PFSK-1 (cell line): ENCODE measurements around the gene ERFL. TPM values are rescaled to one million over a fixed set of nuclear protein-coding genes. Genes with fewer than 3 reads are reported as not detected.

ENCODE experiments used
- FOXP2 ChIP-seq: optimal IDR thresholded peaks from 2 replicates; pipeline ENCODE3; 2011; ENCODE audit warnings: borderline replicate concordance, control low read depth, inconsistent platforms; ENCODE audit not compliant: insufficient read depth; ENCODE audit errors: extremely low read length, extremely low read depth
- POLR2AphosphoS5 ChIP-seq: IDR thresholded peaks from 2 replicates; pipeline ENCODE4 v1.6.1; 2012; ENCODE audit warnings: low read depth, mild to moderate bottlenecking, control low read depth, low read length, moderate library complexity
- SIN3A ChIP-seq: IDR thresholded peaks from 2 replicates; pipeline ENCODE4 v1.6.1; 2012; ENCODE audit warnings: mild to moderate bottlenecking, low read length, moderate library complexity, borderline replicate concordance; ENCODE audit not compliant: insufficient read depth
- TAF1 ChIP-seq: IDR thresholded peaks from 2 replicates; pipeline ENCODE4 v1.6.1; 2012; ENCODE audit warnings: low read length, control low read depth, borderline replicate concordance; ENCODE audit not compliant: insufficient read depth
- polyA plus RNA-seq: library from polyadenylated mRNA; unstranded; fragments of >200 nt; gene quantifications from one replicate; pipeline ENCODE4 v1.2.1, GENCODE V29; 2012; ENCODE audit warnings: low read depth, missing spikeins; ENCODE audit not compliant: insufficient read length
- TF ChIP-seq, protein P1 (sequence below), 2 experiments: IDR thresholded peaks; 2 replicates each; pipeline versions ENCODE4 v1.6.1 to v1.8.0; 2011 to 2012; ENCODE audit warnings: low read depth in 2 of 2, low read length in 2 of 2, control low read depth in 1 of 2, inconsistent platforms in 1 of 2, mild to moderate bottlenecking in 1 of 2, moderate library complexity in 1 of 2; ENCODE audit not compliant: insufficient read depth in 1 of 2

Gene ERFL
- polyA plus RNA-seq: 1.1 TPM

DNA sequence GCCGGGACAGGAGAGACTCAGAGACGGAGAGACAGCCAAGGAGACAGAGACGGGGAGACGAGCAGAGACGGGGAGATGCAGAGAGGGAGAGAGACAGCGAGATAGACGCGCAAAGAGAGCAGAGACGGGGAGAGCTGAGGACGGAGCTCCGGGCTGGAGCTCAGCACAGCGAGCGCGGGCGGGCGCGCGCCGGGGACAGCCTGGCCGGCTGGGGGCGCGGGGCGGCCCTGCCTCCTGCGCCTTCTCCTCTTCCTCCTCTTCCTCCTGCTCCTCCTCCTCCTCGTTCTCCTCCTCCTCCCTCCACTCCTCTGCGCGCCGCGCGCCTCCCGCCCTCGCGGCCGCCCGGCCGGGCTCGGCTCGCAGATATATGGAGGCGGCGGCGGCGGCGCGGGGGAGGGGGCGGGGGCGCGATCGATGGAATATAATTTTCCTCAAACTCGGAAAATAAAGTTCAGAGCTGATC lies at the start of gene ERFL:
Gene ERFL, minus strand, starts transcription at position 229 of the 463 bp plus-strand sequence. CDS start 15,530 bp downstream, outside the sequence.
- TF ChIP-seq, protein P1, sequence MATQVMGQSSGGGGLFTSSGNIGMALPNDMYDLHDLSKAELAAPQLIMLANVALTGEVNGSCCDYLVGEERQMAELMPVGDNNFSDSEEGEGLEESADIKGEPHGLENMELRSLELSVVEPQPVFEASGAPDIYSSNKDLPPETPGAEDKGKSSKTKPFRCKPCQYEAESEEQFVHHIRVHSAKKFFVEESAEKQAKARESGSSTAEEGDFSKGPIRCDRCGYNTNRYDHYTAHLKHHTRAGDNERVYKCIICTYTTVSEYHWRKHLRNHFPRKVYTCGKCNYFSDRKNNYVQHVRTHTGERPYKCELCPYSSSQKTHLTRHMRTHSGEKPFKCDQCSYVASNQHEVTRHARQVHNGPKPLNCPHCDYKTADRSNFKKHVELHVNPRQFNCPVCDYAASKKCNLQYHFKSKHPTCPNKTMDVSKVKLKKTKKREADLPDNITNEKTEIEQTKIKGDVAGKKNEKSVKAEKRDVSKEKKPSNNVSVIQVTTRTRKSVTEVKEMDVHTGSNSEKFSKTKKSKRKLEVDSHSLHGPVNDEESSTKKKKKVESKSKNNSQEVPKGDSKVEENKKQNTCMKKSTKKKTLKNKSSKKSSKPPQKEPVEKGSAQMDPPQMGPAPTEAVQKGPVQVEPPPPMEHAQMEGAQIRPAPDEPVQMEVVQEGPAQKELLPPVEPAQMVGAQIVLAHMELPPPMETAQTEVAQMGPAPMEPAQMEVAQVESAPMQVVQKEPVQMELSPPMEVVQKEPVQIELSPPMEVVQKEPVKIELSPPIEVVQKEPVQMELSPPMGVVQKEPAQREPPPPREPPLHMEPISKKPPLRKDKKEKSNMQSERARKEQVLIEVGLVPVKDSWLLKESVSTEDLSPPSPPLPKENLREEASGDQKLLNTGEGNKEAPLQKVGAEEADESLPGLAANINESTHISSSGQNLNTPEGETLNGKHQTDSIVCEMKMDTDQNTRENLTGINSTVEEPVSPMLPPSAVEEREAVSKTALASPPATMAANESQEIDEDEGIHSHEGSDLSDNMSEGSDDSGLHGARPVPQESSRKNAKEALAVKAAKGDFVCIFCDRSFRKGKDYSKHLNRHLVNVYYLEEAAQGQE (IDR thresholded peaks at IDR 0.05; ENCODE audit: insufficient read depth in 1 of 2, low read depth in 2 of 2, low read length in 2 of 2): no peak
- TF ChIP-seq FOXP2 (no peak), TAF1 (no peak), SIN3A (no peak), POLR2AphosphoS5 (no peak)

DNA sequence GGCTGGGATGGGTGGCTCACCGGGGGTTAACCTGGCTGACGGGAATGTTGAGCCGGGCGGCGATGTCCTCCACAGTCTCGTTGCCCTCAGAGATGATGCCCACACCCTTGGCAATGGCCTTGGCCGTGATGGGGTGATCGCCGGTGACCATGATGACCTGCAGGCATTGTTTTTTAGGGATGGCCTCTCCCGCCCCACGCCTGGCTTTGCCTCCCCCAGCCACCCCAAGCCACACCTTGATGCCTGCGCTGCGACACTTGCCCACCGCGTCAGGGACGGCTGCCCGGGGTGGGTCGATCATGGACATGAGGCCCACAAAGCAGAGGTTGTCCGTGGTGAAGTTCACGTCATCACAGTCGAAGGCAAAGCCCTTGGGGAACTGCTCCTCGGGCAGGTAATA lies 49.7 kb upstream of the ERFL start:
- TF ChIP-seq, protein P1 (IDR thresholded peaks at IDR 0.05; ENCODE audit: insufficient read depth in 1 of 2, low read depth in 2 of 2, low read length in 2 of 2): no peak
- TF ChIP-seq FOXP2 (no peak), SIN3A (no peak), TAF1 (no peak), POLR2AphosphoS5 (no peak)

DNA sequence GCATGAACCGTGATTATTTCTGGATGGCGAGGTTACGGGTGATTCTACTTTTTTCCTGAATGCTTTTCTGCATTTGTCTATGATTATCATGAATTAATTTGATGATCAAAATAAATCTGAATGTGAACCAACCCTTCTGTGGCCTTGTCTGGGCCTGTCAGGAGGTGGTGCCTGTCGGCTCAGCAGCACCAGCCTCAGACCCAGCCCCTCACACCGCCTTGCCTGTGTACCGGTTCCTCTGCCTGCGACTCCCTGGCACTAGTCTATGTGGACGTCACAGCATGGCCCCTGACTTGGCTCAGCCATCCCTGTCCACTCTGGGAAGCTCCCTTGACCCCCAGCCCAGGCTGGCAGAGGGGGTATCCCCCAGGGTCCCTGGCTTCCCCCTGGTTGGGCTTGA lies 46.4 kb upstream of the ERFL start:
- TF ChIP-seq FOXP2 (no peak), TAF1 (no peak), POLR2AphosphoS5 (no peak), SIN3A (no peak)
- TF ChIP-seq, protein P1 (IDR thresholded peaks at IDR 0.05; ENCODE audit: insufficient read depth in 1 of 2, low read depth in 2 of 2, low read length in 2 of 2): no peak

DNA sequence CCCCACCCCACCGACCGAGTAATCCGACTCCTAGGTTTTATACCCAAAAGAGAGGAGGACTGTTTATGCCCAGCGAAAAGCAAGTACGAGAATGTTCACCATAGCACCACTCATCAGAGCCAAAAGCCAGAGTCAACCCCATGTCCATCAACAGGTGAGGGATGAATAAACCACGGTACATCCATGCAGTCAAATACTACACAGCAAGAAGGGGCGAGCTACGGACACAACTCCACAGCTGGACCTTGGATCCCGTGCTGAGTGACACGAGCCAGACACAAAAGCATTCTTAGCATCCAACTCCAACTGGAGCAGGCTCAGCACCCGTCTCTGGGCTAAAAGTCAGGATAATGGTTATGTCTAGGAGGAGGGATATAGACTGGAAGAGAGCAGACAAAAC lies 43.1 kb upstream of the ERFL start:
- TF ChIP-seq SIN3A (no peak), FOXP2 (no peak), TAF1 (no peak), POLR2AphosphoS5 (no peak)
- TF ChIP-seq, protein P1 (IDR thresholded peaks at IDR 0.05; ENCODE audit: insufficient read depth in 1 of 2, low read depth in 2 of 2, low read length in 2 of 2): no peak

DNA sequence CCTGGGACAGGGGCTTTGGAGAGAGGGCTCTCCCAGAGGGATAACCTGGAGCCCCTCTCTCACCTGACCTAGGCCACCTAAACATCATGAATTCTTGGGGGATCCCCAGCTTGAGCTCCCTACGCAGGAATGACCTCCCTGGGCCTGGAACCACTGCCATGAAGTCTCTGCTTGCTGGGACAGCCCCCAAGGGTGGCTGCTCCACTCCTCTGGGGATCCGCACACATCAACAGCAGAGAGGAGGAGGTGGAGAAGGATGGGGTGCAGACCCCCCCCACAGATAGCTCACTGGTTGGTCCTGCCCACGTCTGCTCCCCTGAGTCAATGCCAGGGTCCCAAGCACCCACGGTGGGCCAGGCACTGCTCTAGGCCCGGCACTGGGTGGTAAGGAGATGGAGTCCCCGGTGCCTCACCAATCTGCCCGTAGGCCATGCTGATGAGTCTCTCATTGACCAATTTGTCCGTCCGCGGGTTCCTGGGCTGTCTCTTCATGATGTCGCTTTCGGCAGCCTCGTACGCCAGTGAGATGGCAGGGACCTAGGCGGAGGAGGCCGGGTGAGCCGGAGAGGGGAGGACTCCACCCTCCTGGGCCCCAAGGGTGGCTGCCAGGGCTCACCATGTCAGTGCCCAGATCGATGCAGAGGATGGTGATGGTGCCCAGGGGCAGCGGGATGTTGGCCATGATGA lies 41.7 kb upstream of the ERFL start:
- TF ChIP-seq TAF1: no peak
- no peak for TF ChIP-seq FOXP2
- no peak for TF ChIP-seq SIN3A
- TF ChIP-seq, protein P1 (IDR thresholded peaks at IDR 0.05; ENCODE audit: insufficient read depth in 1 of 2, low read depth in 2 of 2, low read length in 2 of 2): no peak
- no peak for TF ChIP-seq POLR2AphosphoS5
